Epidermal melanocyte (primary cell): ENCODE results near the gene CLEC4D.
"Not testable (repeated sequence)": the region's sequence is repeated elsewhere in the genome, so short reads cannot be mapped to it uniquely, and the experiment has no call there.

ENCODE experiments used
- DNase-seq: peaks from one replicate; pipeline ENCODE4 v3.0.0; 2011; ENCODE audit warnings: low spot score; ENCODE audit not compliant: insufficient read length

Gene CLEC4D

GRCh38 chr12:8532045-8532444 lies 18.7 kb downstream of the CLEC4D start:
- no peak for DNase-seq

- DNase-seq = not testable (repeated sequence)
These were observed 24.5 kb downstream of the CLEC4D start for GRCh38 chr12:8537820-8538219.

GRCh38 chr12:8540831-8541230 lies 27.5 kb downstream of the CLEC4D start, which contains the start of gene CLEC4E:
TSS of gene CLEC4E (minus strand) at chr12:8540905. CDS start at chr12:8540797, 108 bp downstream.
- DNase-seq = not testable (repeated sequence)

GRCh38 chr12:8541562-8541961 lies 28.3 kb downstream of the CLEC4D start:
- DNase-seq = no peak

GRCh38 chr12:8544295-8544694 lies 31.0 kb downstream of the CLEC4D start:
- peak; percentile 68 for DNase-seq

GRCh38 chr12:8546591-8546990 lies 33.3 kb downstream of the CLEC4D start:
- no peak for DNase-seq

GRCh38 chr12:8547645-8548044 lies 34.3 kb downstream of the CLEC4D start:
- no peak for DNase-seq

GRCh38 chr12:8548192-8548591 lies 34.9 kb downstream of the CLEC4D start:
- DNase-seq = no peak

GRCh38 chr12:8549381-8549780 lies 36.1 kb downstream of the CLEC4D start:
- DNase-seq = no peak

GRCh38 chr12:8553088-8553627 lies 39.9 kb downstream of the CLEC4D start:
- DNase-seq = no peak

- no peak for DNase-seq
These were observed 41.3 kb downstream of the CLEC4D start for GRCh38 chr12:8554451-8555195.

GRCh38 chr12:8556531-8557097 lies 43.3 kb downstream of the CLEC4D start:
- no peak for DNase-seq

- no peak for DNase-seq
These were observed 46.4 kb downstream of the CLEC4D start for GRCh38 chr12:8559676-8560075.

- no peak for DNase-seq
These were observed 47.7 kb downstream of the CLEC4D start for GRCh38 chr12:8561011-8561410.

GRCh38 chr12:8562310-8562709 lies 49.0 kb downstream of the CLEC4D start:
- DNase-seq = no peak

- no peak for DNase-seq
These were observed 50.1 kb downstream of the CLEC4D start for GRCh38 chr12:8563356-8563755.

GRCh38 chr12:8564656-8565055 lies 51.4 kb downstream of the CLEC4D start:
- no peak for DNase-seq

GRCh38 chr12:8566052-8566451 lies 52.7 kb downstream of the CLEC4D start:
- DNase-seq = not testable (repeated sequence)

GRCh38 chr12:8566525-8566924 lies 53.2 kb downstream of the CLEC4D start:
- no peak for DNase-seq
